HepG2 (cell line): Measurements from ENCODE around the gene SIT1. TPM values are rescaled to one million over a fixed set of nuclear protein-coding genes. Genes with fewer than 3 reads are reported as not detected.

ENCODE experiments used
- ETV6 ChIP-seq: sonication (generic); formaldehyde crosslinking; conservative IDR thresholded peaks from 2 replicates; pipeline ENCODE4 v1.4.0; 2020; ENCODE audit warnings: missing genetic modification reagents
- FOXJ3 ChIP-seq: sonication (generic); formaldehyde crosslinking; IDR thresholded peaks from 2 replicates; pipeline ENCODE4 v1.4.0; 2020; ENCODE audit warnings: missing genetic modification reagents, mild to moderate bottlenecking, borderline replicate concordance
- ZNF256 ChIP-seq: sonication (generic); formaldehyde crosslinking; conservative IDR thresholded peaks from 2 replicates; pipeline ENCODE4 v1.4.0; 2020; ENCODE audit warnings: missing genetic modification reagents
- ZNF615 ChIP-seq: sonication (generic); formaldehyde crosslinking; IDR thresholded peaks from 2 replicates; pipeline ENCODE4 v1.5.0; 2020; ENCODE audit warnings: mild to moderate bottlenecking, missing genetic modification reagents, borderline replicate concordance
- ZNF780A ChIP-seq: sonication (generic); formaldehyde crosslinking; IDR thresholded peaks from 2 replicates; pipeline ENCODE4 v1.8.0; 2022; ENCODE audit warnings: mild to moderate bottlenecking, missing genetic modification reagents, moderate library complexity
- polyA plus RNA-seq, 8 experiments: library from polyadenylated mRNA; depleted of rRNA in 3 of 8; stranded (reverse) in 7 of 8; unstranded in 1 of 8; fragments of >200 nt; fragmentation: Illumina TruSeq in 4 of 8; extraction: Trizol in 4 of 8; gene quantifications; 2 replicates each; pipeline versions ENCODE4 v1.2.1 to v1.2.3, GENCODE V29; 2011 to 2016; ENCODE audit warnings: low read depth in 4 of 8, missing spikeins in 1 of 8, mixed read lengths in 1 of 8; ENCODE audit not compliant: insufficient read depth in 1 of 8
- total RNA-seq, 5 experiments: library from RNA; depleted of rRNA; stranded (reverse); fragments of >200 nt; fragmentation: Illumina TruSeq; extraction: Trizol; gene quantifications; 2 replicates each; pipeline ENCODE4 v1.2.3, GENCODE V29; 2016; ENCODE audit warnings: low read depth in 1 of 5
- TF ChIP-seq, protein P1 (sequence below): sonication (generic); formaldehyde crosslinking; IDR thresholded peaks from 2 replicates; pipeline ENCODE4 v1.5.0; 2020; ENCODE audit warnings: mild to moderate bottlenecking, missing genetic modification reagents, borderline replicate concordance
- TF ChIP-seq, protein P2 (sequence below), 2 experiments: fragments of 450-650 bp in 1 of 2; sonication (generic) in 1 of 2; formaldehyde crosslinking in 1 of 2; IDR thresholded peaks; 2 replicates each; pipeline versions ENCODE4 v1.6.1 to v1.8.0; 2016 to 2022; ENCODE audit warnings: antibody characterized with exemption in 1 of 2, mild to moderate bottlenecking in 1 of 2, missing genetic modification reagents in 1 of 2
- TF ChIP-seq, protein P3 (sequence below): sonication (generic); formaldehyde crosslinking; IDR thresholded peaks from 2 replicates; pipeline ENCODE4 v1.9.0; 2021; ENCODE audit warnings: missing genetic modification reagents, mild to moderate bottlenecking, borderline replicate concordance
- TF ChIP-seq, protein P4 (sequence below): sonication (generic); formaldehyde crosslinking; conservative IDR thresholded peaks from 2 replicates; pipeline ENCODE4 v1.8.0; 2022; ENCODE audit warnings: low read depth, missing genetic modification reagents

Gene SIT1
- total and polyA plus RNA-seq, 2 of the 13 experiments (the other 11 are each of a cell fraction or from before 2014, with no cell fraction given): 0.09 to 6.7 TPM

DNA sequence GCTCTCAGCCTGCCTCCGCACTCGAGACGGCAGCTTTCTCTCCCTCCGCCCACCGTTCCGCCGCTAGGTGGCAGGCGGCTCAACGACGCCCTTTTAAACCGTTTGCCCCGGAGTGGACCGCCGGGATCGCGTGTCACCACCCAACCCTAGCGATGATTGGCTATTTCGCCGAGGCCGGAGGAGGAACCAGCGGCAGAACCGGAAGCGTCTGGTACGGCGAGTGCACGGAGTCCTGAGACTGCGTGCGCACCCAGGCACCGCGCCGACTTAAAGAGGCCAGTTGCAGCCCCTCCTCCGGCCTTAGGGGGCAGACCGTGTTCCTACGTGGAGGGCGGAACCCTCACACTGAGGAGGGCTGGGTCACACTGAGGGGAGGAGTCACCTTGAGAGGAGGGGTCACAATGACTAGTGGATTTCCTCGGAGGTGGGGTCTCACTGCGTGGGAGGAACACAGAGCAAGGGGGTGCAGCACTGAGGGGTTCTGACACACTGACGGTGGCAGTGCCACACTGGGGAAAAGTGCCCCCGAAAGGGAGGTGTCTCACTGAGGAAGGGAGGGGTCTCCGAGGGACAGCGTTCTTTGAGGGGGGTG is 46.6 kb downstream of the SIT1 start (continued):
- TF ChIP-seq, protein P1, sequence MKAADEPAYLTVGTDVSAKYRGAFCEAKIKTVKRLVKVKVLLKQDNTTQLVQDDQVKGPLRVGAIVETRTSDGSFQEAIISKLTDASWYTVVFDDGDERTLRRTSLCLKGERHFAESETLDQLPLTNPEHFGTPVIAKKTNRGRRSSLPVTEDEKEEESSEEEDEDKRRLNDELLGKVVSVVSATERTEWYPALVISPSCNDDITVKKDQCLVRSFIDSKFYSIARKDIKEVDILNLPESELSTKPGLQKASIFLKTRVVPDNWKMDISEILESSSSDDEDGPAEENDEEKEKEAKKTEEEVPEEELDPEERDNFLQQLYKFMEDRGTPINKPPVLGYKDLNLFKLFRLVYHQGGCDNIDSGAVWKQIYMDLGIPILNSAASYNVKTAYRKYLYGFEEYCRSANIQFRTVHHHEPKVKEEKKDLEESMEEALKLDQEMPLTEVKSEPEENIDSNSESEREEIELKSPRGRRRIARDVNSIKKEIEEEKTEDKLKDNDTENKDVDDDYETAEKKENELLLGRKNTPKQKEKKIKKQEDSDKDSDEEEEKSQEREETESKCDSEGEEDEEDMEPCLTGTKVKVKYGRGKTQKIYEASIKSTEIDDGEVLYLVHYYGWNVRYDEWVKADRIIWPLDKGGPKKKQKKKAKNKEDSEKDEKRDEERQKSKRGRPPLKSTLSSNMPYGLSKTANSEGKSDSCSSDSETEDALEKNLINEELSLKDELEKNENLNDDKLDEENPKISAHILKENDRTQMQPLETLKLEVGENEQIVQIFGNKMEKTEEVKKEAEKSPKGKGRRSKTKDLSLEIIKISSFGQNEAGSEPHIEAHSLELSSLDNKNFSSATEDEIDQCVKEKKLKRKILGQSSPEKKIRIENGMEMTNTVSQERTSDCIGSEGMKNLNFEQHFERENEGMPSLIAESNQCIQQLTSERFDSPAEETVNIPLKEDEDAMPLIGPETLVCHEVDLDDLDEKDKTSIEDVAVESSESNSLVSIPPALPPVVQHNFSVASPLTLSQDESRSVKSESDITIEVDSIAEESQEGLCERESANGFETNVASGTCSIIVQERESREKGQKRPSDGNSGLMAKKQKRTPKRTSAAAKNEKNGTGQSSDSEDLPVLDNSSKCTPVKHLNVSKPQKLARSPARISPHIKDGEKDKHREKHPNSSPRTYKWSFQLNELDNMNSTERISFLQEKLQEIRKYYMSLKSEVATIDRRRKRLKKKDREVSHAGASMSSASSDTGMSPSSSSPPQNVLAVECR (CRISPR knock-in tag): peak; percentile 86; the same call in 1 of the 2 replicates
- TF ChIP-seq ZNF615 (no peak; the same call in 1 of the 2 replicates), ZNF256 (no peak), FOXJ3 (CRISPR knock-in tag) (no peak), ETV6 (CRISPR knock-in tag) (0 out of 2 replicates have a peak, but pooled peaks have one; percentile 55), ZNF780A (CRISPR knock-in tag) (no peak)
- TF ChIP-seq, protein P2, sequence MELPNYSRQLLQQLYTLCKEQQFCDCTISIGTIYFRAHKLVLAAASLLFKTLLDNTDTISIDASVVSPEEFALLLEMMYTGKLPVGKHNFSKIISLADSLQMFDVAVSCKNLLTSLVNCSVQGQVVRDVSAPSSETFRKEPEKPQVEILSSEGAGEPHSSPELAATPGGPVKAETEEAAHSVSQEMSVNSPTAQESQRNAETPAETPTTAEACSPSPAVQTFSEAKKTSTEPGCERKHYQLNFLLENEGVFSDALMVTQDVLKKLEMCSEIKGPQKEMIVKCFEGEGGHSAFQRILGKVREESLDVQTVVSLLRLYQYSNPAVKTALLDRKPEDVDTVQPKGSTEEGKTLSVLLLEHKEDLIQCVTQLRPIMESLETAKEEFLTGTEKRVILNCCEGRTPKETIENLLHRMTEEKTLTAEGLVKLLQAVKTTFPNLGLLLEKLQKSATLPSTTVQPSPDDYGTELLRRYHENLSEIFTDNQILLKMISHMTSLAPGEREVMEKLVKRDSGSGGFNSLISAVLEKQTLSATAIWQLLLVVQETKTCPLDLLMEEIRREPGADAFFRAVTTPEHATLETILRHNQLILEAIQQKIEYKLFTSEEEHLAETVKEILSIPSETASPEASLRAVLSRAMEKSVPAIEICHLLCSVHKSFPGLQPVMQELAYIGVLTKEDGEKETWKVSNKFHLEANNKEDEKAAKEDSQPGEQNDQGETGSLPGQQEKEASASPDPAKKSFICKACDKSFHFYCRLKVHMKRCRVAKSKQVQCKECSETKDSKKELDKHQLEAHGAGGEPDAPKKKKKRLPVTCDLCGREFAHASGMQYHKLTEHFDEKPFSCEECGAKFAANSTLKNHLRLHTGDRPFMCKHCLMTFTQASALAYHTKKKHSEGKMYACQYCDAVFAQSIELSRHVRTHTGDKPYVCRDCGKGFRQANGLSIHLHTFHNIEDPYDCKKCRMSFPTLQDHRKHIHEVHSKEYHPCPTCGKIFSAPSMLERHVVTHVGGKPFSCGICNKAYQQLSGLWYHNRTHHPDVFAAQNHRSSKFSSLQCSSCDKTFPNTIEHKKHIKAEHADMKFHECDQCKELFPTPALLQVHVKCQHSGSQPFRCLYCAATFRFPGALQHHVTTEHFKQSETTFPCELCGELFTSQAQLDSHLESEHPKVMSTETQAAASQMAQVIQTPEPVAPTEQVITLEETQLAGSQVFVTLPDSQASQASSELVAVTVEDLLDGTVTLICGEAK (IDR thresholded peaks at IDR 0.05): no peak
- TF ChIP-seq, protein P2 (CRISPR knock-in tag; IDR thresholded peaks at IDR 0.05): 0 out of 2 replicates have a peak, but pooled peaks have one; percentile 30
- TF ChIP-seq, protein P3, sequence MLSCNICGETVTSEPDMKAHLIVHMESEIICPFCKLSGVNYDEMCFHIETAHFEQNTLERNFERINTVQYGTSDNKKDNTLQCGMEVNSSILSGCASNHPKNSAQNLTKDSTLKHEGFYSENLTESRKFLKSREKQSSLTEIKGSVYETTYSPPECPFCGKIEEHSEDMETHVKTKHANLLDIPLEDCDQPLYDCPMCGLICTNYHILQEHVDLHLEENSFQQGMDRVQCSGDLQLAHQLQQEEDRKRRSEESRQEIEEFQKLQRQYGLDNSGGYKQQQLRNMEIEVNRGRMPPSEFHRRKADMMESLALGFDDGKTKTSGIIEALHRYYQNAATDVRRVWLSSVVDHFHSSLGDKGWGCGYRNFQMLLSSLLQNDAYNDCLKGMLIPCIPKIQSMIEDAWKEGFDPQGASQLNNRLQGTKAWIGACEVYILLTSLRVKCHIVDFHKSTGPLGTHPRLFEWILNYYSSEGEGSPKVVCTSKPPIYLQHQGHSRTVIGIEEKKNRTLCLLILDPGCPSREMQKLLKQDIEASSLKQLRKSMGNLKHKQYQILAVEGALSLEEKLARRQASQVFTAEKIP (CRISPR knock-in tag): no peak
- TF ChIP-seq, protein P4, sequence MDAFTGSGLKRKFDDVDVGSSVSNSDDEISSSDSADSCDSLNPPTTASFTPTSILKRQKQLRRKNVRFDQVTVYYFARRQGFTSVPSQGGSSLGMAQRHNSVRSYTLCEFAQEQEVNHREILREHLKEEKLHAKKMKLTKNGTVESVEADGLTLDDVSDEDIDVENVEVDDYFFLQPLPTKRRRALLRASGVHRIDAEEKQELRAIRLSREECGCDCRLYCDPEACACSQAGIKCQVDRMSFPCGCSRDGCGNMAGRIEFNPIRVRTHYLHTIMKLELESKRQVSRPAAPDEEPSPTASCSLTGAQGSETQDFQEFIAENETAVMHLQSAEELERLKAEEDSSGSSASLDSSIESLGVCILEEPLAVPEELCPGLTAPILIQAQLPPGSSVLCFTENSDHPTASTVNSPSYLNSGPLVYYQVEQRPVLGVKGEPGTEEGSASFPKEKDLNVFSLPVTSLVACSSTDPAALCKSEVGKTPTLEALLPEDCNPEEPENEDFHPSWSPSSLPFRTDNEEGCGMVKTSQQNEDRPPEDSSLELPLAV (CRISPR knock-in tag): no peak
